Activated CD8-positive, alpha-beta memory T cell treated with anti-CD3 and anti-CD28 coated beads for 4 hours (primary cell): Measurements from ENCODE around the gene CCDC63.
A peak's percentile ranks its signal among the peaks of the same experiment; 100 is the strongest.

ENCODE experiments used
- DNase-seq, 2 donors: peaks; one replicate each; pipeline ENCODE4 v3.0.0-alpha.2; 2020; ENCODE audit warnings: low read depth in 2 of 2

CCDC63 gene

DNA sequence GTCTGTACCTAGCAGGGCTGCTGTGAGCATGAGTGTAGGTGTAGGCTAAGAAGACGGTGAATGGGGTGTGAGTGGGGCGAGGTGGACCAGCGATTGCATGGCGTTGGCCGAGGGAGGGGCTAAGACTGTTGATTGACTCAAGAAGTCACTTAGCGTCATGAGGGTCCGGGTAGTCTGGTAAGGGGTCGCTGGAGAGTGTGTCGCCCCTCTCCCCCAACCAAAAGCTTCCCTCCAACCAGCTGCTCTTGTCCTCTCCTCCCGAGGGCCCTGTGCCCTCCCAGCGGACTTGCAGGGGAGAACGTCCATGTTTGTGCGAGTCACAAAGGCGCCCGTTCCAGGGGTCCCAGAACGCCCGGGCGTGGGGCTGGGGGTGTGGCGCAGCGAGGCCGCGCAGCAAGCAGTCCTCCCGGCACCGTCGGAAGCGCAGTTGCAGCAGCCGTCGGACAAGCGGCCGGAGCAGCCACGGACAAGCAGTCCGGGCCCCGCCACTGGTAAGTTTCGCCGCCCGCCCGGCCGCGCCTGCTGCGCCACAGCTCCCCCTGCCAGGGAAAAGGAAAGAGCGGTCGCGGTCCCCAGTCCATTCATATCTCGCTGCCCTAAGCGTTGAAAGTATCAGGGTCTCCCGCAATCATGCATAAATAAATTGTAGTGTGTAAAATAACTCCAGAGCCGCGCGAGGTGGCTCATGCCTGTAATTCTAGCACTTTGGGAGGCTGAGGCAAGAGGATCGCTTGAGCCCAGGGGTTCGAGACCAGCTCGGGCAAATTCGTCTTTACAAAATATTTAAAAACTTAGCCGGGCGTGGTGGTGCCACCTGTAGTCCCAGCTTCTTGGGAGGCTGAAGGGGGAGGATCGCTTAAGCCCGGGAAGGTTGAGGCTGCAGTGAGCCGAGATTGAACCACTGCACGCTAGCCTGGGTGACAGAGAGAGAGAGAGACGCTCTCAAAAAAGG, at the start of gene CCDC63:
Gene CCDC63, plus strand, starts transcription at position 373 of the 952 bp plus-strand sequence. CDS start 5,968 bp downstream, outside the sequence.
- no peak for DNase-seq

GRCh38 chr12:110798461-110798860, 48.3 kb upstream of the CCDC63 start:
- DNase-seq: no peak

DNA sequence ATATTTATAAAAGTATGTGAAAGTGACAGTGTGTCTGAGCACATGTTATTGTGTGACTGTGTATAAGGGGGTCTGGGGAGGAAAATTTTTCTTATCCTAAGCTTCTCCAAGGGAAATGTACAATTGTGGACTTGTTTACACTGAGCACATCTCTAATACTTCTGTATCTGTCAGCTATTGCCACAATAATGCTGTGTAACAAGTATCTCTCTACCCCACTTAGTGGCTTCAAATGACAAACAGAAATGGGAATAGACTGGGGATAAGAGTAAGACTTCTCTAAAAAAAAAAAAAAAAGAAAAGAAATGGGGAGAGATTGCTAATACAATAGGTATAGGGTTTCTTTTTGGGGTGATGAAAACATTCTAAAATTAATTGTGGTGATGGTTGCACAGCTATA, 44.3 kb upstream of the CCDC63 start:
- no peak for DNase-seq

- DNase-seq: no peak
Observed at GRCh38 chr12:110804406-110804805, 42.4 kb upstream of the CCDC63 start.

DNA sequence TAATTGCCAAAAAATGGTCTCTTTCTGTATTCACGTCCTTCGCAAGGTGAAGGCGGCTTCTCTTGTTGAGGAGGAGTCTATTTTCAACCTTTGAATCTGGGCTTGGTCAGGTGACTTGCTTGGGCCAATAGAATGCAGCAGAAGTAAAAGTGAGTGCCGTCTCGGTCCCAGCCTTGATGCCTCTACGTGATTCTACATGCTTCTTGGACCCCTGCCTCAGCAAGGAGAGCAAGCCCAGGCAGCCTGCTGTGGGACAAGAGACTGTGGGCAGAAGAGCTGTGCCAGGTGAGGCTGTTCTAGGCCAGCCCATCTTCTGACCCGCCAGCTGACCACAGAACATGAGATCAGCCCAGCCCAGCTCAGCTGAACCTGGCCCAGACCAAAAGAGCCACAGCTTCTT, 39.1 kb upstream of the CCDC63 start:
- no peak for DNase-seq

- no peak for DNase-seq
Observed at GRCh38 chr12:110809149-110809548, 37.6 kb upstream of the CCDC63 start.

GRCh38 chr12:110811972-110812371, 34.8 kb upstream of the CCDC63 start:
- no peak for DNase-seq

- DNase-seq: no peak
Observed at GRCh38 chr12:110813285-110813684, 33.5 kb upstream of the CCDC63 start.

DNA sequence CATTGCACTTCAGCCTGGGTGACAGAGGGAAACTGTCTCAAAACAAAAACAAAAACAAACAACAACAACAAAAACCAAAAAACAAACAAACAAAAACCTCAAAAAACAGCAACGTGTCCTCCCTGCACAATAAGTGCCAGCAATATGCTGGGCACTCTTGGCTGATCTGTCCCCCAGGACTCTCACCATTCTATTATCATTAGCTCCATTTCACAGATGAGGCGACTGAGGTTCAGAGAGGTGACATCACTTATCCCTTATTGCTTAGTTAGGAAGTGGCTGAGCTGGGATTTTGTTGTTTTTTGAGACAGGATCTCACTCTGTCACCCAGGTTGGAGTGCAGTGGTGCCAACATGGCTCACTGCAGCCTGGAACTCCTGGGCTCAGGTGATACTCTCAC, 33.0 kb upstream of the CCDC63 start:
- DNase-seq: no peak

DNA sequence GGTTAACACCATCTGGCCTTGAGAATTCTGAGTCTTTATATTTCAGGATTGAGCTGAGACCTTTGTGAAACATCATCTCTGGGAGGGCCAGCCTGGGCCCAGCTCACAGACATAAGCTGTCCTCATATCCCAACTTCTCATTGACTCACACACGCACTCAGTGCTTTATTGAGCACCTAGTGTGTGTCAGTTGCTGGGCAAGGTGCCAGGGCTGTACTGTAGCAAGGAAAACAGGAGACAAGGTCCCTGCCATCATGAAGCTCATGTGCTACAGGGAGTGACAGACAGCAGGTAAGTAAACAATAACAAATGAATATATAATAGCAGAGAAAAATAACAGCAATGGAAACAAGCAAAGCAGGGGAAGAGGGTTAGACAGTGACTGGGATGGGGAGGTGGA, 30.5 kb upstream of the CCDC63 start:
- no peak for DNase-seq

DNA sequence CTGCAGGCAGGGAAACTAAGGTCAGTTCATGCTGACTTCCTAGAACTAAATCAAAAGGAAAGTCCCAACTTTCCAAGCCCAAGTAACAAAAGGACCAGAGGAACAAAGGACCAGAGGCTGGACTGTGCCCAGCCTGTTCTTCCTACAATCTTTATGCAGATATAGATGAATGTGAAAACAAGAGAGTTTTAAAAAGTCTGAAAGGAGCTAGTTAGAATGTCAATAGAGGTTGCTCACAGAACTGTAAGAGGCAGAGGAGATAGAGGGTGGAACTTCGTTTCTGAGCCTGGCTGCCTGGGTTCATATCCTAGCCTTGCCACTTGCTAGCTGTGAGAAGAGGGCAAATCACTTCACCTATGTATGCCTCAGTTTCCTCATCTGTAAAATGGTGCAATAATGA, 30.0 kb upstream of the CCDC63 start:
- DNase-seq: no peak

DNA sequence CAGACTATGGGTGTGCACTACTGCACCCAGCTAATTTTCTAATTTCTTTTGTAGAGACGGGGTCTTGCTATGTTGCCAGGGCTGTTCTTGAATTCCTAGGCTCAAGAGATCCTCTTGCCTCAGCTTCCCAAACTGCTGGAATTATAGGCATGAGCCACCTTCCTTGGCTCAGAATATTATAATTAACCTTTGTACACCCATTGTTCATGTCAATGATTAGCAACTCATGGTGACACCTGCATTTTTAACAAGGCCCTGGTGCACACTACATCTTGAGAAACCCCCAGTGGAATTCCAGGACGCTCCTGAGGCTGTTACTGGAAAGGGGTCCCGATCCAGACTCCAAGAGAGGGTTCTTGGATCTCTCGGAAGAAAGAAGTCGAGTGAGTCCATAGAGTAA, 28.3 kb upstream of the CCDC63 start:
- no peak for DNase-seq

DNA sequence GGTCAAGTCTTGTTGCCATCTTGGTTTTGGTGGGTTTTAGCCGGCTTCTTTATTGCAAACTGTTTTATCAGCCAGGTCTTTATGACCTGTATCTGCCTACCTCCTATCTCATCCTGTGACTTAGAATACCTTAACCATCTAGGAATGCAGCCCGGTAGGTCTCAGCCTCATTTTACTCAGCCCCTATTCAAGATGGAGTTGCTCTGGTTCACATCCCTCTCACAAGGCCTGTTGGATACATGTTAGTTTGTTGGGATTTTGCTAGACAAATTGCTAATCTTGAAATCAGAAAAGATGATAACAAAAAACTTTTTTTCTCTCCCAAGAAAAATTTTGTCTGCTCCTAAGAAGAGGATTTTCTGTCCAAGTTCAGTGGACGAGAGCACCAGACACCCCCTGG, 27.6 kb upstream of the CCDC63 start:
- DNase-seq: no peak

- no peak for DNase-seq
Observed at GRCh38 chr12:110819646-110820045, 27.1 kb upstream of the CCDC63 start.

DNA sequence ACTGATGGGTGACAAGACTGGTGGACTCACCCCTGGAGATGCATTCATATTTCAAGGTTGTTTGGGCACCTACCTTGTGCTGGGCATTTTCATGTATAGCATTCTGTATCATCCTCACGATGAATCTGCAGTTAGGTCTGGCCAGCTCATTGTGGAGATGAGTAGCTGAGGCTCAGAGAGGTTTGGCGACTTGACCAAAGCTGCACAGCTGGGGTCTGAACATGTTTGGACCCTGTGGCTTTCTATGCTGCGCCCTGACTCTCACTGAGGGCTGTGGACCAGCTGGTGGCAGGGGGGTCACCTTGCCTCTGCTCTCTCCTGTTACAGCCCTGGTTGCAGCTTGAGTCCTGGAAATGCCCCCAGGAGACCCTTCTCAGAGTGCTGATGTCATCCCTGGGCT, 24.9 kb upstream of the CCDC63 start:
- no peak for DNase-seq

- DNase-seq: no peak
Observed at GRCh38 chr12:110822821-110823415, 23.9 kb upstream of the CCDC63 start.

DNA sequence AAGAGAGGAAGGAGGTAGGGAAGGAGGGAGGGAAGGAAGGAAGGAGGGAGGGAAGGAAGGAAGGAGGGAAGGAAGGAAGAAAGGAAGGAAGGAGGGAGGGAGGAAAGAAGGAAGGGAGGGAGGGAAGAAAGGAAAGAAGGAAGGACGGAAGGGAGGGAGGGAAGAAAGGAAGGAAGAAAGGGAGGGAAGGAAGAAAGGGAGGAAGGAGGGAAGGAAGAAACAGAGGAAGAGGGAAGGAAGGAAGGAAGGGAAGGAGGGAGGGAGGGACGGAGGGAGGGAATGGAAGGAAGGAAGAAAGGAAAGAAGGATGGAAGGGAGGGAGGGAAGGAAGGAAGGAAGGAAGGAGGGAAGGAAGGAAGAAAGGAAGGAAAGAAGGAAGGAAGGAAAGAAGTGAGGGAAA, 22.4 kb upstream of the CCDC63 start:
- no peak for DNase-seq

DNA sequence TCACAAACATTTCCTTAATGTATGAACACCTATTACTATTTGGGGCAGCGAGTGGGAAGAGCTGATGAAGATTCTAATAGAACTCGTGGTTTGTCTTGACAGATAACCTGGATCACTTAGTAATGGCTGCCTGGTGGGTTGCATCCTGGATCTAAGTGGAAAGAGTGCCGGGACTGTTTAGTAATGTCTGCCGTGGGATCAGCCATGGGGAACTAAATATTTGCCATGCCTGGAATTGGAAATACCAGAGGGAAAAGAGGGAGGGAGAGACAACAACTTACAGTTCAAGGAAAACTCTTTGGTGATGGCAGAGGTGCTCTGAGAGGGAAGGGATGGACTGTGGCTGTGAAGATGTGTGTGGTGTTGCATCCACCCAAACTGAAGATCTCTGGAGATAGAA, 21.3 kb upstream of the CCDC63 start:
- no peak for DNase-seq

- DNase-seq: peak; percentile 53
Observed at GRCh38 chr12:110826592-110827200, 20.1 kb upstream of the CCDC63 start.

GRCh38 chr12:110829308-110829707, 17.5 kb upstream of the CCDC63 start:
- DNase-seq: no peak

DNA sequence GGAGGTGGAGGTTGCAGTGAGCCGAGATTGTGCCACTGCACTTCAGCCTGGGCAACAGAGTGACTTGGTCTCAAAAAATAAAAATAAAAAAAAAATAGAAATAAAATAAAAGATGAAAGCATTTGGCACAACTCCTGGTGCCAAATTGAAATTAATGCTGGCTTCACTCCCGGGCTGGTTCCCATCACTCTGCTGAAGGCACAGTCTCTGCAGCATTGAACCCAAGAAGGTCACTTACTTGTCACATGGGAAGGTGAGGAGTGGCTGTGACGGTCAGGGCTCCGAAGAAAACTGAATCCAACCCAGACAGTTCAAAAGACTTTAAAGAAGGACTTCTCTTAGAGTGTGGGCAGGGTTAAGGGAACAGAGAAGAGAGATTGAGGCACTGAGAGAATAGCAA, 10.5 kb upstream of the CCDC63 start:
- DNase-seq: no peak

GRCh38 chr12:110841007-110841406, 5.8 kb upstream of the CCDC63 start:
- no peak for DNase-seq

DNA sequence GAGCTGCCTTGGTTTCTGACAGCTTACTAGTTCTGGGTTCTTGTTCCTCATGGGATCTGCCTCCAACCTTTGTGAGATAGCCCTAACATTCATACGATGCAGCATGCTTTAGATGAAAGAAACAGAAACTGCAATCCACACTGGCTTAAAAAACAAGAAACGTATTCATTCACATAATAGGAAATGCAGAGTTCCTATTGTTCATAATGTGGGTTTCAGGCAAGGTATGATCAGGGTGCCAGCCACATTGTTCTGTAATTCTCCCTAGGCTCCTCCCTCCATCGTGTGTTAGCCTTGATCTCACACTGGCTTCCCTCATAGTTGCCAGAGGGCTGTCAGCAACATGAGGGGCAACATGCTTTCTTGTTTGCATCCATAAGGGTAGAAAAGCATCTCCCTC, 2.7 kb upstream of the CCDC63 start:
- DNase-seq: no peak
